OCI-LY3 (cell line): ENCODE data around the gene ALKBH1.
"Not testable (repeated sequence)": the region's sequence is repeated elsewhere in the genome, so short reads cannot be mapped to it uniquely, and the experiment has no call there.

Experiments used
- H2AFZ ChIP-seq: fragments of 200-600, 300-600 bp; shearing (Covaris generic); 2 replicates; pipeline ENCODE4 v1.6.0; 2014; ENCODE audit warnings: antibody characterized with exemption, low read depth, low read length
- H3K27ac ChIP-seq: fragments of 200-600, 300-600 bp; sonication (generic); 2 replicates; pipeline ENCODE4 v1.5.1; 2014; ENCODE audit warnings: mild to moderate bottlenecking, low read length, moderate library complexity, mixed read lengths
- H3K27me3 ChIP-seq: fragments of 200-600, 300-600 bp; sonication (generic); 2 replicates; pipeline ENCODE4 v1.6.1; 2014; ENCODE audit warnings: low read depth, low read length, mixed read lengths
- H3K36me3 ChIP-seq: fragments of 200-600, 300-600 bp; sonication (generic); replicated peaks from 2 replicates; pipeline ENCODE3; 2014; ENCODE audit warnings: low read depth, low read length, mixed read lengths
- H3K4me1 ChIP-seq: fragments of 300-600, 200-600 bp; sonication (generic); 2 replicates; pipeline ENCODE4 v1.6.1; 2014; ENCODE audit warnings: low read length, mixed read lengths
- H3K4me2 ChIP-seq: fragments of 200-600, 300-600 bp; sonication (generic); 2 replicates; pipeline ENCODE4 v1.6.1; 2014; ENCODE audit warnings: low read length, mixed read lengths
- H3K4me3 ChIP-seq: fragments of 300-600, 200-600 bp; sonication (generic); 2 replicates; pipeline ENCODE4 v1.5.1; 2014; ENCODE audit warnings: antibody characterized with exemption, mild to moderate bottlenecking, low read length, moderate library complexity
- H3K79me2 ChIP-seq: fragments of 300-600, 200-600 bp; shearing (Covaris generic); 2 replicates; pipeline ENCODE4 v1.6.1; 2014; ENCODE audit warnings: mild to moderate bottlenecking, low read length, mixed read lengths
- H3K9ac ChIP-seq: fragments of 300-600, 200-600 bp; shearing (Covaris generic); 2 replicates; pipeline ENCODE4 v1.6.0; 2014; ENCODE audit warnings: mild to moderate bottlenecking, low read length, moderate library complexity
- H3K9me3 ChIP-seq: fragments of 200-600, 300-600 bp; shearing (Covaris generic); 2 replicates; pipeline ENCODE4 v1.6.1; 2014; ENCODE audit warnings: low read length, mixed read lengths; ENCODE audit not compliant: insufficient read depth
- H4K20me1 ChIP-seq: fragments of 200-600, 300-600 bp; sonication (generic); 2 replicates; pipeline ENCODE4 v1.6.1; 2016; ENCODE audit warnings: low read length, mixed read lengths; ENCODE audit not compliant: insufficient read depth
- EZH2phosphoT487 ChIP-seq: fragments of 200-600 bp; shearing (Covaris generic); IDR thresholded peaks from 2 replicates; pipeline ENCODE4 v1.6.1; 2018; ENCODE audit warnings: antibody characterized with exemption, mixed run types, low read depth
- TF ChIP-seq, protein P1 (sequence below): fragments of 200-600, 300-600 bp; sonication (generic); IDR thresholded peaks from 2 replicates; pipeline ENCODE4 v1.5.1; 2014; ENCODE audit warnings: antibody characterized with exemption, low read length, low read depth

ALKBH1 gene

DNA sequence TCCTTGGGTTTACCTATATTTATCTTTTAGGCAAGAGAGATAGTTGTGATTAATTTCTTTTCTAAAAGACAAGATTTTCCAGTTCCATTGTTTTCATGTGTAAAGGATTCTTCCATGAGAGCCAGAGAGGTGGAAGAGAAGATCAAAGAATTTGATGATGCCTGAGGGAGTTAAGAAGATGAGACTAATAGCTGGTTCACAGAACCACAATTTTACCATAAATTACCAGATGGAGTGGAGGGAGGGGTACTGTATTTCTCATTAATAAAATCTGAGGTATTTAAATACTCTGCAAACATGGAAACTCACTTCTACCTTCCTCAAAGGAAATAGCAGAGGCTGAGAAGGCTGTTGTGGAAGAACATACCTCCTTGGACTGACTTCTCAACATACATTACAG, 34.6 kb downstream of the ALKBH1 start:
- no peaks in the 10 kb centered on the region for H3K79me2 ChIP-seq
- no peaks in the 10 kb centered on the region for H3K9me3 ChIP-seq
- no peak overlapping the region for H3K9ac ChIP-seq
- H4K20me1 ChIP-seq, result no peaks in the 10 kb centered on the region
- no peak overlapping the region for H3K27ac ChIP-seq
- no peak overlapping the region for H3K4me2 ChIP-seq
- TF ChIP-seq, protein P1, sequence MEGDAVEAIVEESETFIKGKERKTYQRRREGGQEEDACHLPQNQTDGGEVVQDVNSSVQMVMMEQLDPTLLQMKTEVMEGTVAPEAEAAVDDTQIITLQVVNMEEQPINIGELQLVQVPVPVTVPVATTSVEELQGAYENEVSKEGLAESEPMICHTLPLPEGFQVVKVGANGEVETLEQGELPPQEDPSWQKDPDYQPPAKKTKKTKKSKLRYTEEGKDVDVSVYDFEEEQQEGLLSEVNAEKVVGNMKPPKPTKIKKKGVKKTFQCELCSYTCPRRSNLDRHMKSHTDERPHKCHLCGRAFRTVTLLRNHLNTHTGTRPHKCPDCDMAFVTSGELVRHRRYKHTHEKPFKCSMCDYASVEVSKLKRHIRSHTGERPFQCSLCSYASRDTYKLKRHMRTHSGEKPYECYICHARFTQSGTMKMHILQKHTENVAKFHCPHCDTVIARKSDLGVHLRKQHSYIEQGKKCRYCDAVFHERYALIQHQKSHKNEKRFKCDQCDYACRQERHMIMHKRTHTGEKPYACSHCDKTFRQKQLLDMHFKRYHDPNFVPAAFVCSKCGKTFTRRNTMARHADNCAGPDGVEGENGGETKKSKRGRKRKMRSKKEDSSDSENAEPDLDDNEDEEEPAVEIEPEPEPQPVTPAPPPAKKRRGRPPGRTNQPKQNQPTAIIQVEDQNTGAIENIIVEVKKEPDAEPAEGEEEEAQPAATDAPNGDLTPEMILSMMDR, result no peak
- TF ChIP-seq EZH2phosphoT487, result no peak
- no peak overlapping the region for H2AFZ ChIP-seq
- no peaks in the 10 kb centered on the region for H3K4me1 ChIP-seq
- H3K36me3 ChIP-seq, result peaks cover 14% of the 10 kb centered on the region
- no peak overlapping the region for H3K4me3 ChIP-seq
- no peaks in the 10 kb centered on the region for H3K27me3 ChIP-seq

DNA sequence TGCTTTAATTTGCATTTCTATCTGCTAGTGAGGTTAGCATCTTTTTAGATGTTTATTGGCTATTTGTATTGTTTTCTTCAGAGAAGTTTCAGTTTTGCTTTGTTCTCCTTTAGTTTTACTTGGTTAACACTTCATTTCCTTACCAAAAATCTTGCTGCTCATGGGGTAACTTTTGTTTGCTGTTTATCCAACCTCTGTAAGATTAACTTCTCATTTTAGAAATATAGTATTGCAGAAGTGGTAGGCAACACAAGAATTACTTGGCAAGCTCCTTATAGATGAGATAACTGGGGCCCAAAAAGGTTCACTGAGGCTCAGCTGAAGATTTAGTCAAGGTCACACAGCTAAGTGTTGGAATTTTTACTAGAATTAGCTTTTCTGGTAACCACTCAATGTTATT, 40.5 kb downstream of the ALKBH1 start:
- no peak overlapping the region for H3K4me2 ChIP-seq
- H3K27ac ChIP-seq, result no peak overlapping the region
- no peaks in the 10 kb centered on the region for H3K79me2 ChIP-seq
- no peak overlapping the region for H2AFZ ChIP-seq
- H3K9me3 ChIP-seq, result no peaks in the 10 kb centered on the region
- no peak overlapping the region for H3K4me3 ChIP-seq
- TF ChIP-seq, protein P1, result no peak
- TF ChIP-seq EZH2phosphoT487, result no peak
- H4K20me1 ChIP-seq, result no peaks in the 10 kb centered on the region
- no peaks in the 10 kb centered on the region for H3K4me1 ChIP-seq
- no peaks in the 10 kb centered on the region for H3K36me3 ChIP-seq
- no peaks in the 10 kb centered on the region for H3K27me3 ChIP-seq
- no peak overlapping the region for H3K9ac ChIP-seq

DNA sequence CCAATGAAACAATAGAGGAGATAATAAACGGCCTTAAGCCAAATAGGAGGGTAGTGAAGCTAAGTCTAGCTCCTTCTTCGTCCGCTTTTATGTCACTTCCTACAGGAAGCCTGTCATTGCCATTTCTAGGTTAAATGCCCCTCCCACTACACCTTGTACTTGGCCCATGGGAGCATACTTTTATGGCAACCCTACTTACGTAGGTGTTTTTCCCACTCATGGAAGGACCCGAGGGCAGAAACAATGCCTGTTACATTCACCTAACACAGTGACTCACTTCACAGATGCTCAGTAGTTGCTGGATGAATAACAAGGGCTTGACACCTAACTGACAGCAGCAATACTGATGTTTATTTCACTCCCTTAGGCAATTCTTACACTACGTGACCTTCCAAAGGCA, 44.5 kb downstream of the ALKBH1 start:
- no peak overlapping the region for H3K27ac ChIP-seq
- no peak overlapping the region for H3K4me3 ChIP-seq
- no peaks in the 10 kb centered on the region for H3K27me3 ChIP-seq
- TF ChIP-seq, protein P1, result no peak
- TF ChIP-seq EZH2phosphoT487, result no peak
- no peak overlapping the region for H2AFZ ChIP-seq
- H3K4me1 ChIP-seq, result no peaks in the 10 kb centered on the region
- H3K9me3 ChIP-seq, result no peaks in the 10 kb centered on the region
- H3K79me2 ChIP-seq, result no peaks in the 10 kb centered on the region
- no peak overlapping the region for H3K4me2 ChIP-seq
- no peaks in the 10 kb centered on the region for H3K36me3 ChIP-seq
- H3K9ac ChIP-seq, result no peak overlapping the region
- H4K20me1 ChIP-seq, result no peaks in the 10 kb centered on the region

DNA sequence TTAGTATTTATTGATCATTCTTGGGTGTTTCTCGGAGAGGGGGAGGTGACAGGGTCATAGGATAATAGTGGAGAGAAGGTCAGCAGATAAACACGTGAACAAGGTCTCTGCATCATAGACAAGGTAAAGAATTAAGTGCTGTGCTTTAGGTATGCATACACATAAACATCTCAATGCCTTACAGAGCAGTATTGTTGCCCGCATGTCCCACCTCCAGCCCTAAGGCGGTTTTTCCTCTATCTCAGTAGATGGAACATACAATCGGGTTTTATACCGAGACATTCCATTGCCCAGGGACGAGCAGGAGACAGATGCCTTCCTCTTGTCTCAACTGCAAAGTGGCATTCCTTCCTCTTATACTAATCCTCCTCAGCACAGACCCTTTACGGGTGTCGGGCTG, 46.3 kb downstream of the ALKBH1 start:
- not testable (repeated sequence) for H3K9ac ChIP-seq, H3K4me2 ChIP-seq, H4K20me1 ChIP-seq, H3K27me3 ChIP-seq, H3K4me1 ChIP-seq, H3K36me3 ChIP-seq, H2AFZ ChIP-seq, H3K27ac ChIP-seq, H3K79me2 ChIP-seq, H3K4me3 ChIP-seq, H3K9me3 ChIP-seq

DNA sequence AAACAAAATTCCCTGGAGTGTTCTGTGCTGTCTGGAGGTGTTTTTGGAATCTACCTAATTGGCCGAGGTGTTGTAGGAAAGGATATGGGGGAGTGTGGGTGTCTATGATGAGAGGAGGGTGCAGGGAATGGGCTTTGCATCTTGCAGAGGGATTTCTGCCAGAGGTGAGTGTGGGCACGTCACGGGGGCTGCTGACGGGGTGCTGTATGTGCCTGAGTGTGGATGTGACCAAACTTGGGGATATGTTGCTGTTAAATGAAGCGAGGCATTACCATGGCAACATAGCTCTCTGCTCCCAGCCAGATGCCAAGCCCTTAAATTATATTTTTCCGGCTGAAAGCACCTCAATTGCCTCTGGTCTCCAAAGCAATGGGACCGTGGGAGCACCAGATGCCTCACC, 47.1 kb downstream of the ALKBH1 start:
- Histone ChIP-seq H3K4me1 (no peaks in the 10 kb centered on the region), H3K79me2 (no peaks in the 10 kb centered on the region), H3K9ac (no peak overlapping the region), H2AFZ (no peak overlapping the region), H3K27me3 (no peaks in the 10 kb centered on the region), H3K9me3 (no peaks in the 10 kb centered on the region), H3K36me3 (no peaks in the 10 kb centered on the region), H3K27ac (no peak overlapping the region), H4K20me1 (no peaks in the 10 kb centered on the region), H3K4me3 (no peak overlapping the region), H3K4me2 (no peak overlapping the region)
- no peak for TF ChIP-seq EZH2phosphoT487
- TF ChIP-seq, protein P1, result no peak
